Neural cell (in vitro differentiated cells): Measurements from ENCODE around the gene REC8.

Source experiments
- EP300 ChIP-seq: fragments of 450-650 bp; conservative IDR thresholded peaks from 2 replicates; pipeline ENCODE4 v1.6.1; 2014; ENCODE audit warnings: antibody characterized with exemption, mild to moderate bottlenecking, moderate library complexity; ENCODE audit not compliant: poor library complexity, severe bottlenecking
- POLR2AphosphoS5 ChIP-seq: IDR thresholded peaks from 2 replicates; pipeline ENCODE4 v1.6.1; 2012

DNA sequence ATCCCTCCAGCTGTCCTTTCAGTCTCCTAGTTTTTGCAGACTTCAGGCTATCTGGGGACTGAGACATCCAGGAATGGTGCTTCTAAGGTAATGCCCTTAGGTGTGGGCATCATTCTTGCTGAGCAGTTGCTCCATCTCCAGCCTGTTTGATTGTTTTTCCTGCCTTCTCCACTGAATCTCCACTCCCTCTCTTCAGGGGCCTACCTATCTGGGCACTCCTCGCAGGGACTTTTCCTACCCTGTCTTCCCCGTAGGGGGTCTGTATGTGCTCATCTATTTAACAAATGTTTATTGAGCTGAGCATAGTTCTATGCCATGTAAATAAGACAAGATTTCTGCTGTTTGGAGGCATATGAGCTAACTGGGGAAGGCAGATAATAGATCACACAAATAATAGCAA is 38.9 kb upstream of the REC8 start:
- TF ChIP-seq POLR2AphosphoS5 (no peak), EP300 (no peak)
